Measurements from ENCODE around the gene TNFRSF4. TPM values are rescaled to one million over a fixed set of nuclear protein-coding genes. Genes with fewer than 3 reads are reported as not detected.

TNFRSF4 gene
- total and polyA plus RNA-seq, 2 of the 8 experiments (the other 6 are each of a cell fraction or from before 2014, with no cell fraction given), result 0.06 TPM; not detected in 1

DNA sequence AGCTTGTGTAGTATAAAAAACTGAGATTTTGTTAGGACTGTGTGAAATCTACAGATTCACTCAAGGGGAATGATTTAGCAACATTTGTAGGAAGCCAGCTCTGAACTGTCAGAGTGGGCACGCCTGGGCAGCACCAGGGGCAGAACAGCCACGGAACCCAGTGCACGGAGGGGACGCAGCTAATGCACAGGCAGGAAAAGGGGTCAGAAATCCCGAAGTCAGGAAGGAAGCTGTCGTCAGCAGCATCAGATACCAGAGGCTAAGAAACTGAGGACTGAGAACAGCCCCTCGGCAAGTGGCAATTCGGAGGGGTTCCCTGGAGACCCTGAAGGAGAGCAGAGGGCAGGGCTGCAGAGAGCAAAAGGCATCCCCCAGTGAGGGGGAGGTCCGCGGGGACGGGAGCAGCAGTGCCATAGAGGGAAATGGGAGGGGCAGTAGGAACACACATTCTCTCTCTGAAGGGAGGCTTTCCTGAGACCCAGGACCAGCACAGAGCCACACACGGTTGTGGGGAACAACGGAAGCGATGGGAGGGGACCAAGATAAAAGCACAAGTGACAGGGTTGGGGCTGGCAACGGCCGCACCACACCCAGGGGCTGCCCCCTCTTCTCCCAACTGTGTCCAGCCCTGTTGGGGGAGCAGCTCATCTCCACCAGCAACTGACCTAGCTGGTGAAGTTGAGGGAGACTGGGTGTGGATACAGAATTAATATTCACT, 47.0 kb upstream of the TNFRSF4 start:
- no peak overlapping the region for H3K18ac ChIP-seq (ENCODE audit: extremely low read depth, low read length)
- peaks cover 0 to 10% of the 10 kb centered on the region in 2 experiments; a peak in 2 of 4 replicates for H3K79me2 ChIP-seq (ENCODE audit: control insufficient read depth in 1 of 2, insufficient read depth in 2 of 2, low read length in 2 of 2)
- ChIA-PET CTCF (ENCODE audit: partially characterized antibody) (interaction anchor here (0.7 to 2.7 kb wide), 6 partner anchors 10 to 349 kb away, joined by 3 to 8 read pairs (median 3); no protein-coding TSS in a partner anchor), POLR2A (ENCODE audit: partially characterized antibody) (interaction anchor here (1.2 to 3.9 kb wide), 3 partner anchors 10 to 30 kb away, joined by 4 to 16 read pairs (median 7); partner anchors contain the start of gene UBE2J2)
- H3K4me2 ChIP-seq (ENCODE audit: insufficient read depth in 1 of 2, low read depth in 2 of 2, low read length in 2 of 2), result no peak overlapping the region
- H3K27ac ChIP-seq (ENCODE audit: low read depth, low read length), result no peak overlapping the region
- no peak overlapping the region for H3K56ac ChIP-seq (replicated peaks; ENCODE audit: insufficient read length, low read depth, low read length)
- H2AFZ ChIP-seq (ENCODE audit: low read length), result no peak overlapping the region
- no peak overlapping the region for H2BK120ac ChIP-seq (replicated peaks; ENCODE audit: low read depth, low read length)
- H4K8ac ChIP-seq (ENCODE audit: extremely low read depth, insufficient read depth, low read length), result no peak overlapping the region; the same call in 1 of the 2 replicates
- FAIRE-seq, result no peak
- peaks cover 16% of the 10 kb centered on the region for H3K79me1 ChIP-seq (ENCODE audit: low read depth, low read length)
- peaks cover 14 to 35% (median 22%) of the 10 kb centered on the region in 4 experiments for H3K36me3 ChIP-seq (ENCODE audit: control insufficient read depth in 2 of 4, insufficient read depth in 4 of 4, low read length in 3 of 4)
- WGBS, 2 experiments (ENCODE audit: extremely low coverage in 1 of 2, insufficient coverage in 1 of 2, insufficient read length in 1 of 2, insufficient replicate concordance in 2 of 2, low coverage in 1 of 2, low lambda C conversion rate in 2 of 2, missing lambda C conversion rate in 1 of 2), result 92% methylated on average over 16 of the region's 16 CpGs; no CpG with 5 or more reads in 1 of the 2 experiments
- H2BK15ac ChIP-seq (ENCODE audit: low read length), result no peak overlapping the region
- H4K91ac ChIP-seq (replicated peaks; ENCODE audit: insufficient read length, low read length), result no peak overlapping the region
- H3K4me3 ChIP-seq (ENCODE audit: extremely low read depth in 1 of 4, insufficient read depth in 2 of 4, low read depth in 3 of 4, low read length in 4 of 4), result no peak overlapping the region
- H3K27me3 ChIP-seq (replicated peaks in 1 of 4; ENCODE audit: control insufficient read depth in 3 of 4, extremely low read depth in 1 of 4, insufficient read depth in 3 of 4, low read length in 3 of 4), result no peaks in the 10 kb centered on the region
- no peaks in the 10 kb centered on the region for H3K23me2 ChIP-seq (ENCODE audit: low read depth, low read length)
- H3K4me1 ChIP-seq (replicated peaks in 1 of 4; ENCODE audit: control insufficient read depth in 3 of 4, insufficient read depth in 4 of 4, low read length in 3 of 4), result peaks cover 0 to 14% (median 8%) of the 10 kb centered on the region in 4 experiments; a peak in 6 of 7 replicates
- H2BK5ac ChIP-seq (ENCODE audit: low read depth, low read length), result no peak overlapping the region
- no peak overlapping the region for H3K23ac ChIP-seq (ENCODE audit: insufficient read length)
- no peak overlapping the region for H2BK12ac ChIP-seq (ENCODE audit: low read depth, low read length)
- no peak overlapping the region for H2AK5ac ChIP-seq (ENCODE audit: low read depth, low read length)
- no peak overlapping the region for H4K5ac ChIP-seq (ENCODE audit: insufficient read length, low read depth, low read length)
- no peak overlapping the region for H3K14ac ChIP-seq (ENCODE audit: insufficient read length)
- no peaks in the 10 kb centered on the region for H3K9me3 ChIP-seq (ENCODE audit: insufficient read depth in 2 of 2, low read depth in 1 of 2, low read length in 1 of 2)
- H4K20me1 ChIP-seq (replicated peaks in 1 of 2; ENCODE audit: control insufficient read depth in 1 of 2, insufficient read depth in 2 of 2, low read length in 2 of 2), result peaks cover 13 to 32% of the 10 kb centered on the region in 2 experiments
- no peak overlapping the region for H3K9ac ChIP-seq (replicated peaks in 1 of 4; ENCODE audit: extremely low read depth in 1 of 4, low read depth in 3 of 4, low read length in 3 of 4)
- DNase-seq (ENCODE audit: low read depth in 1 of 2, low spot score in 2 of 2), result no peak
- H3K4ac ChIP-seq (replicated peaks; ENCODE audit: insufficient read length, low read depth, low read length), result no peak overlapping the region
- no peak overlapping the region for H2BK20ac ChIP-seq (ENCODE audit: low read length)
- no peak for TF ChIP-seq EZH2 (IDR thresholded peaks at IDR 0.05; ENCODE audit: low read depth, low read length, severe bottlenecking)
